GM21381 (cell line): Measurements from ENCODE around the gene RHO.
"Not testable (repeated sequence)": the region's sequence is repeated elsewhere in the genome, so short reads cannot be mapped to it uniquely, and the experiment has no call there.

Experiments used
- ATAC-seq: cut with Tn5 transposase; IDR thresholded peaks from one replicate; pipeline ENCODE4 v1.9.1; 2021; ENCODE audit warnings: mild to moderate bottlenecking, moderate library complexity; ENCODE audit not compliant: unreplicated experiment

RHO gene

GRCh38 chr3:129499604-129500333 is 28.7 kb upstream of the RHO start:
- not testable (repeated sequence) for ATAC-seq

- ATAC-seq: no peak
Measured at GRCh38 chr3:129500334-129500658, 28.1 kb upstream of the RHO start.

- ATAC-seq: no peak
Measured at GRCh38 chr3:129501630-129502029, 26.8 kb upstream of the RHO start.

- ATAC-seq: no peak
Measured at GRCh38 chr3:129502641-129503408, 25.6 kb upstream of the RHO start.

GRCh38 chr3:129503471-129504291 is 24.8 kb upstream of the RHO start:
- ATAC-seq: no peak

GRCh38 chr3:129504471-129505100 is 23.9 kb upstream of the RHO start:
- no peak for ATAC-seq

GRCh38 chr3:129505341-129505740 is 23.1 kb upstream of the RHO start:
- ATAC-seq: no peak

- no peak for ATAC-seq
Measured at GRCh38 chr3:129506231-129506742, 22.2 kb upstream of the RHO start.

GRCh38 chr3:129507181-129507831 is 21.1 kb upstream of the RHO start:
- no peak for ATAC-seq

GRCh38 chr3:129512595-129512994 is 15.8 kb upstream of the RHO start:
- ATAC-seq: no peak

- no peak for ATAC-seq
Measured at GRCh38 chr3:129513705-129514104, 14.7 kb upstream of the RHO start.

GRCh38 chr3:129514110-129514509 is 14.3 kb upstream of the RHO start:
- ATAC-seq: no peak

- no peak for ATAC-seq
Measured at GRCh38 chr3:129514563-129514962, 13.9 kb upstream of the RHO start.

GRCh38 chr3:129515108-129515820 is 13.2 kb upstream of the RHO start:
- ATAC-seq: not testable (repeated sequence)

GRCh38 chr3:129515821-129516432 is 12.5 kb upstream of the RHO start:
- ATAC-seq: not testable (repeated sequence)

GRCh38 chr3:129517516-129517915 is 10.9 kb upstream of the RHO start:
- no peak for ATAC-seq

- no peak for ATAC-seq
Measured at GRCh38 chr3:129518038-129518561, 10.3 kb upstream of the RHO start.

- ATAC-seq: no peak
Measured at GRCh38 chr3:129518581-129518980, 9.9 kb upstream of the RHO start.

- ATAC-seq: no peak
Measured at GRCh38 chr3:129519449-129519848, 9.0 kb upstream of the RHO start.
